A673 (cell line): ENCODE data around the gene GRB10. TPM values are rescaled to one million over a fixed set of nuclear protein-coding genes. Genes with fewer than 3 reads are reported as not detected.

ENCODE experiments used
- BruUV-seq: library from RNA; stranded (reverse); fragments of 400-500 nt; replicated peaks from 2 replicates; lab custom pipeline; 2021; lab: Mats Ljungman, UMichigan
- CTCF ChIA-PET: fragments of 300-600 bp; sonication (Branson Sonifier 250); formaldehyde crosslinking; loops from one replicate; lab custom pipeline; 2022; ENCODE audit warnings: antibody characterized with exemption; lab: Charles Lee
- POLR2A ChIA-PET: fragments of 300-600 bp; sonication (Branson Sonifier 250); formaldehyde crosslinking; loops from one replicate; lab custom pipeline; 2022; ENCODE audit warnings: antibody characterized with exemption; ENCODE audit not compliant: low non-redundant PET; lab: Charles Lee
- DNase-seq: peaks from one replicate; pipeline ENCODE4 v3.0.0-alpha.2; 2015; ENCODE audit warnings: low spot score
- H3K27ac ChIP-seq: fragments of 200-600 bp; sonication (generic); 2 replicates; pipeline ENCODE4 v1.5.1; 2016; ENCODE audit warnings: mixed run types, low read depth, mild to moderate bottlenecking, mixed read lengths, antibody characterized with exemption, low read length; ENCODE audit not compliant: poor library complexity, severe bottlenecking
- H3K27me3 ChIP-seq: fragments of 200-600 bp; sonication (generic); replicated peaks from 2 replicates; pipeline ENCODE4 v1.6.1; 2017; ENCODE audit warnings: mixed run types, low read depth, mild to moderate bottlenecking, mixed read lengths, antibody characterized with exemption, low read length; ENCODE audit not compliant: insufficient read depth, poor library complexity
- H3K36me3 ChIP-seq: fragments of 200-600 bp; sonication (generic); 2 replicates; pipeline ENCODE4 v1.6.1; 2016; ENCODE audit warnings: mixed run types, mild to moderate bottlenecking, mixed read lengths, antibody characterized with exemption, low read length; ENCODE audit not compliant: insufficient read depth, poor library complexity, severe bottlenecking
- H3K4me1 ChIP-seq: fragments of 200-600 bp; sonication (generic); 2 replicates; pipeline ENCODE4 v1.6.1; 2017; ENCODE audit warnings: mixed run types, mild to moderate bottlenecking, mixed read lengths, antibody characterized with exemption, low read length; ENCODE audit not compliant: insufficient read depth, poor library complexity, severe bottlenecking
- H3K4me3 ChIP-seq: fragments of 200-600 bp; sonication (generic); 2 replicates; pipeline ENCODE4 v1.5.1; 2016; ENCODE audit warnings: low read depth, mixed run types, mild to moderate bottlenecking, mixed read lengths, low read length; ENCODE audit not compliant: poor library complexity, severe bottlenecking
- H3K9me3 ChIP-seq: fragments of 200-600 bp; sonication (generic); 2 replicates; pipeline ENCODE4 v1.6.1; 2016; ENCODE audit warnings: mixed run types, low read depth, mild to moderate bottlenecking, mixed read lengths, antibody characterized with exemption, low read length; ENCODE audit not compliant: poor library complexity, severe bottlenecking
- CTCF ChIP-seq: fragments of 300-800, 200-600 bp; sonication (generic); conservative IDR thresholded peaks from 2 replicates; pipeline ENCODE4 v1.5.1; 2017; ENCODE audit warnings: low read depth, mild to moderate bottlenecking, antibody characterized with exemption, low read length, moderate library complexity, mixed read lengths
- EZH2 ChIP-seq: fragments of 200-600 bp; sonication (generic); IDR thresholded peaks from 2 replicates; pipeline ENCODE4 v1.6.1; 2017; ENCODE audit warnings: borderline replicate concordance, low read depth, mild to moderate bottlenecking, mixed read lengths, antibody characterized with exemption, low read length; ENCODE audit not compliant: poor library complexity, severe bottlenecking
- intact Hi-C: fragments of 100-400 bp; cut with micrococcal nuclease; formaldehyde crosslinking; loops from one replicate; pipeline ENCODE4 v1.10.0; 2022; ENCODE audit not compliant: unreplicated experiment
- total RNA-seq: library from RNA; stranded (reverse); gene quantifications from 2 replicates; pipeline ENCODE4 v1.2.3, GENCODE V29; 2021

The GRB10 gene
- total RNA-seq, 1 experiment from 2014 or later = 0.41 TPM

DNA sequence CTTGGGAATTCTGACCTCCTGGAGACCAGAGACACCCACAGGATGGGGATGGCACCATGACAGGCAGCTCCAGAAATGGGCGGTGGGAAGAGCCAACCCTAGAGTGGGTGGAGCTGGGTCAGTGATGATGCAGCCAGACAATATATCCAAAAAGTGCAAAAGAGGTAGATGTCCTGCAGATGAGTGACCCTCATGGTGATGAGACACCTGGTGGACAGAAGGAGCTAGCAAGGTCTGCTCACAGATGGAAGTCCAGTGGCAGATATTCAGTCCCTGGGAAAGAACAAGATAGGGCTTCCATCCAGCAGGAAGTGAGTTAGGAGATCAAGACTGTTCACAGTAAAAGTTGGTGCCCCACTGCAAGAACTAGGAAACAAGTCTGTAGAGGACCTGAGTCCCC lies 19.2 kb upstream of the GRB10 start:
- BruUV-seq = no TSS peak
- no peak for DNase-seq
- no peak overlapping the region for H3K27ac ChIP-seq
- TF ChIP-seq CTCF (no peak), EZH2 (no peak)
- no peaks in the 10 kb centered on the region for H3K4me1 ChIP-seq
- H3K4me3 ChIP-seq = no peak overlapping the region
- H3K9me3 ChIP-seq = peaks cover 11% of the 10 kb centered on the region
- no peaks in the 10 kb centered on the region for H3K36me3 ChIP-seq
- ChIA-PET CTCF (no interaction called here), POLR2A (no interaction called here)
- intact Hi-C loops = no loop called here
- H3K27me3 ChIP-seq = no peaks in the 10 kb centered on the region

GRCh38 chr7:50799873-50800272 lies 17.2 kb upstream of the GRB10 start:
- CTCF ChIA-PET = no interaction called here
- intact Hi-C loops = no loop called here
- H3K36me3 ChIP-seq = no peaks in the 10 kb centered on the region
- no peak overlapping the region for H3K27ac ChIP-seq
- no peaks in the 10 kb centered on the region for H3K4me1 ChIP-seq
- BruUV-seq = no TSS peak
- H3K9me3 ChIP-seq = peaks cover 8% of the 10 kb centered on the region
- no peak for TF ChIP-seq EZH2
- TF ChIP-seq CTCF = no peak
- H3K4me3 ChIP-seq = no peak overlapping the region
- no peaks in the 10 kb centered on the region for H3K27me3 ChIP-seq
- POLR2A ChIA-PET = no interaction called here
- DNase-seq = no peak

DNA sequence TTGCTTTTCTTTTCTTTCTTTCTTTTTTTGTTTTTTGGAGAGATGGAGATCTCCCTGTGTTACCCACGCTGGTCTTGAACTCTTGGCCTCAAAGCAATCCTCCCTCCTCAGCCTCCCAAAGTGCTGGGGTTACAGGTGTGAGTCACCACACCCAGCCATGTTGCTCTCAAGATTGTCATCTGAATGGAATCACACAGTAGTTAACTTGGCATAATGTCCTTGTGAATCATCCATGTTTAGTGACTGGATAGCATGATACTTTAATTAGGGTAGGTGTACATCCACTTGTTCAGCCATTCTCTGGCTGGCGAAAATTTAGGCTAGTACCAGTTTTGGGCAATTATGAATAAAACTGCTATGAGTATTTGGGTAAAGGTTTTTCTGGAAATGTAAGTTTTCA lies 15.4 kb upstream of the GRB10 start:
- intact Hi-C loops = no loop called here

More for the DNA sequence above, 15.4 kb upstream of the GRB10 start:
- no peak overlapping the region for H3K27ac ChIP-seq
- DNase-seq = no peak
- CTCF ChIA-PET = no interaction called here
- no peaks in the 10 kb centered on the region for H3K4me1 ChIP-seq
- H3K4me3 ChIP-seq = no peak overlapping the region
- H3K27me3 ChIP-seq = no peaks in the 10 kb centered on the region
- H3K9me3 ChIP-seq = peaks cover 15% of the 10 kb centered on the region
- H3K36me3 ChIP-seq = no peaks in the 10 kb centered on the region
- POLR2A ChIA-PET = no interaction called here
- TF ChIP-seq CTCF (no peak), EZH2 (no peak)
- no TSS peak for BruUV-seq
